Measurements from ENCODE around the gene RNF151.

The RNF151 gene

GRCh38 chr16:1992704-1993317 is 26.2 kb downstream of the RNF151 start:
- no peak for DNase-seq (ENCODE audit: low read depth)

GRCh38 chr16:1993731-1994131 is 27.1 kb downstream of the RNF151 start:
- DNase-seq (ENCODE audit: low read depth), result no peak

GRCh38 chr16:1997494-1998359 is 31.1 kb downstream of the RNF151 start:
- no peak for DNase-seq (ENCODE audit: low read depth)

- DNase-seq (ENCODE audit: low read depth), result no peak
These were observed 31.7 kb downstream of the RNF151 start for GRCh38 chr16:1998360-1998835.

GRCh38 chr16:1998852-1999801 is 32.5 kb downstream of the RNF151 start:
- DNase-seq (ENCODE audit: low read depth), result no peak

GRCh38 chr16:1999866-2000514 is 33.3 kb downstream of the RNF151 start:
- DNase-seq (ENCODE audit: low read depth), result no peak

- no peak for DNase-seq (ENCODE audit: low read depth)
These were observed 34.4 kb downstream of the RNF151 start for GRCh38 chr16:2001035-2001434.

- DNase-seq (ENCODE audit: low read depth), result no peak
These were observed 35.0 kb downstream of the RNF151 start for GRCh38 chr16:2001456-2002355.

- no peak for DNase-seq (ENCODE audit: low read depth)
These were observed 36.0 kb downstream of the RNF151 start for GRCh38 chr16:2002406-2003230.

GRCh38 chr16:2003231-2003826 is 36.7 kb downstream of the RNF151 start:
- no peak for DNase-seq (ENCODE audit: low read depth)

- peak; percentile 83 for DNase-seq (ENCODE audit: low read depth)
These were observed 37.4 kb downstream of the RNF151 start for GRCh38 chr16:2003827-2004641.

- DNase-seq (ENCODE audit: low read depth), result no peak
These were observed 38.3 kb downstream of the RNF151 start for GRCh38 chr16:2004795-2005517.

- DNase-seq (ENCODE audit: low read depth), result no peak
These were observed 39.0 kb downstream of the RNF151 start for GRCh38 chr16:2005646-2006045.

- no peak for DNase-seq (ENCODE audit: low read depth)
These were observed 39.7 kb downstream of the RNF151 start for GRCh38 chr16:2006317-2006716.

GRCh38 chr16:2007081-2007836 is 40.6 kb downstream of the RNF151 start:
- DNase-seq (ENCODE audit: low read depth), result no peak

GRCh38 chr16:2008009-2008526 is 41.4 kb downstream of the RNF151 start:
- DNase-seq (ENCODE audit: low read depth), result peak; percentile 61
